Neuronal stem cell (in vitro differentiated cells): ENCODE results near the gene BNIP3.

Experiments used
- DNase-seq: peaks from one replicate; pipeline ENCODE4 v3.0.0-alpha.2; 2013; ENCODE audit warnings: low spot score
- H2AFZ ChIP-seq: one replicate; pipeline ENCODE4 v1.6.1; 2013; ENCODE audit warnings: mild to moderate bottlenecking, low read length, inconsistent platforms
- H2AK5ac ChIP-seq: 2 replicates; pipeline ENCODE4 v1.6.1; 2013; ENCODE audit warnings: low read depth, mild to moderate bottlenecking, inconsistent platforms, low read length, moderate library complexity, mixed read lengths
- H2BK120ac ChIP-seq: 2 replicates; pipeline ENCODE4 v1.6.1; 2013; ENCODE audit warnings: low read depth, mild to moderate bottlenecking, inconsistent platforms, low read length, moderate library complexity, mixed read lengths
- H2BK12ac ChIP-seq: one replicate; pipeline ENCODE4 v1.6.1; 2013; ENCODE audit warnings: low read length, inconsistent platforms
- H2BK15ac ChIP-seq: 2 replicates; pipeline ENCODE4 v1.6.1; 2013; ENCODE audit warnings: mild to moderate bottlenecking, low read length, inconsistent platforms, mixed read lengths
- H2BK5ac ChIP-seq: one replicate; pipeline ENCODE4 v1.6.1; 2013; ENCODE audit warnings: inconsistent platforms, mild to moderate bottlenecking, low read length, moderate library complexity
- H3K14ac ChIP-seq: one replicate; pipeline ENCODE4 v1.6.1; 2013; ENCODE audit warnings: low read length, inconsistent platforms
- H3K18ac ChIP-seq: 2 replicates; pipeline ENCODE4 v1.6.1; 2013; ENCODE audit warnings: low read length, inconsistent platforms
- H3K23ac ChIP-seq: 2 replicates; pipeline ENCODE4 v1.6.1; 2013; ENCODE audit warnings: low read depth, mild to moderate bottlenecking, mixed read lengths, low read length, inconsistent platforms; ENCODE audit not compliant: poor library complexity
- H3K27ac ChIP-seq: replicated peaks from 3 replicates; pipeline ENCODE4 v1.5.1; 2013; ENCODE audit warnings: low read length, inconsistent platforms
- H3K27me3 ChIP-seq, 3 experiments: 2 replicates each; pipeline ENCODE4 v1.6.1; 2013; ENCODE audit warnings: low read length in 3 of 3, mild to moderate bottlenecking in 2 of 3, inconsistent platforms in 1 of 3, low read depth in 1 of 3, mixed read lengths in 1 of 3, moderate library complexity in 1 of 3; ENCODE audit not compliant: control insufficient read depth in 3 of 3, insufficient read depth in 3 of 3
- H3K36me3 ChIP-seq, 2 donors: replicated peaks in 1 of 2; 2 replicates each; pipeline ENCODE4 v1.6.1; 2013; ENCODE audit warnings: low read length in 2 of 2; ENCODE audit not compliant: control insufficient read depth in 2 of 2, insufficient read depth in 2 of 2
- H3K4ac ChIP-seq: 2 replicates; pipeline ENCODE4 v1.6.1; 2013; ENCODE audit warnings: inconsistent platforms, mild to moderate bottlenecking, low read length, moderate library complexity
- H3K4me1 ChIP-seq, 2 donors: 1 replicate in 1 of 2; 2 replicates in 1 of 2; pipeline ENCODE4 v1.6.1; 2013; ENCODE audit warnings: low read length in 2 of 2, low read depth in 1 of 2; ENCODE audit not compliant: control insufficient read depth in 2 of 2, insufficient read depth in 1 of 2
- H3K4me2 ChIP-seq: one replicate; pipeline ENCODE4 v1.6.1; 2013; ENCODE audit warnings: mild to moderate bottlenecking, low read length, inconsistent platforms; ENCODE audit not compliant: insufficient read depth, poor library complexity, severe bottlenecking
- H3K4me3 ChIP-seq, 2 donors: 2 replicates each; pipeline ENCODE4 v1.5.1; 2013; ENCODE audit warnings: low read length in 2 of 2, mild to moderate bottlenecking in 2 of 2, inconsistent platforms in 1 of 2, moderate library complexity in 1 of 2
- H3K79me1 ChIP-seq: one replicate; pipeline ENCODE4 v1.6.1; 2013; ENCODE audit warnings: low read depth, mild to moderate bottlenecking, inconsistent platforms, low read length, moderate library complexity
- H3K9ac ChIP-seq: one replicate; pipeline ENCODE4 v1.6.1; 2013; ENCODE audit warnings: mild to moderate bottlenecking, low read depth, low read length, inconsistent platforms; ENCODE audit not compliant: poor library complexity
- H3K9me3 ChIP-seq, 2 donors: replicated peaks in 1 of 2; 2 replicates each; pipeline versions ENCODE3 to v1.6.1; 2013; ENCODE audit warnings: low read length in 2 of 2, mild to moderate bottlenecking in 2 of 2, inconsistent platforms in 1 of 2, low read depth in 1 of 2, mixed read lengths in 1 of 2, moderate library complexity in 1 of 2; ENCODE audit not compliant: control insufficient read depth in 2 of 2, insufficient read depth in 1 of 2
- H4K8ac ChIP-seq: one replicate; pipeline ENCODE4 v1.6.1; 2013; ENCODE audit warnings: low read depth, mild to moderate bottlenecking, inconsistent platforms, low read length, moderate library complexity
- H4K91ac ChIP-seq: one replicate; pipeline ENCODE4 v1.6.1; 2013; ENCODE audit warnings: low read length, low read depth, mild to moderate bottlenecking, inconsistent platforms; ENCODE audit not compliant: poor library complexity
- WGBS, 2 donors: extraction: QIAGEN DNeasy Blood & Tissue Kit; methylation state at CpG; one replicate each; pipeline ENCODE4 v1.1.7; 2013; ENCODE audit warnings: missing lambda C conversion rate in 2 of 2, mixed read lengths in 1 of 2; ENCODE audit not compliant: insufficient read length in 2 of 2, insufficient replicate concordance in 1 of 2; ENCODE audit errors: extremely low coverage in 2 of 2; 5-methylcytosine and 5-hydroxymethylcytosine counted together

The BNIP3 gene

DNA sequence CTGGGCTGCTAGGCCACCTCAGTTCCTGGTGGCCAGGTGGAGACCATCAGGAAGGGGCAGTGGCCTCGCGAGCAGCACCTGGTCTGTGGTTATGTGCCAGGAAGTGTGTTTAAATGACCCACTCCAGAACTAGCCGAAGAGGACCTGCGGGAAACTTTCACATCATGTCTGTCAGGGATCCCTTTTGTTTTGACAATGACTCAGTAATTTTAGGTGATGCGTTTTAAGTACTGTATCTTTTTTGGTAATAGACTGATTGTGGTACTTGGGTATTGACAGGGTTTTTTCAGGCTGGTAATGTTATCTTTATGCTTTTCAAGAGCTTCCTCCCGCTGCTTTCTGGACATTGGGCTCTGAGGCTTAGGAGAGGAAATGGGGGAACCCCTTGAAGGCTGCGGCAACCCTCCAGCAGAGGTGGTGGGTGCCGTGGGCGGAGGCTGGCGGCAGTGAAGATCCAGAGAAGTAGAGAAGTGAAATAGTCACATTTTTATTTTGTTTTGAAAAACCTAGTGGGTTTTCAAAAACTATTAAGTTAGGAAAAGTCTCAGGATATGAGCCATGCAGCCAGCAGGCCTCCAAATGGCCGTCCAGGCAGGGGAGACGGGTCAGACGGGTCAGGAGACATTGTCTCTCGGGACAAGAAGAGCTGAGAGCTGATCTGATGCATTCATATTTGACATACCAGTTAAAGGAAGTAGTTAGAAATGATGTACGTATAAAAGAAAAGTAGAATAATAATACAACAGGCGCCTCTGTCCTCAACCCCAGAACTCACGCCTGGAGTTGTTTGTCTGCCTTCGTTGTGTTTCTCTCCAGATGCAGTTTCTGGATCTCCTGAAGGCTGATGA, 53.3 kb downstream of the BNIP3 start:
- no peak for DNase-seq
- Histone ChIP-seq H3K9me3 (peaks cover 7 to 32% of the 10 kb centered on the region in 2 donors), H3K4ac (no peak overlapping the region), H2BK15ac (no peak overlapping the region), H3K14ac (no peak overlapping the region), H2BK5ac (no peak overlapping the region), H2BK120ac (no peak overlapping the region), H4K8ac (no peak overlapping the region), H3K27me3 (no peaks in the 10 kb centered on the region), H2BK12ac (no peak overlapping the region), H3K4me2 (no peak overlapping the region), H3K27ac (no peak overlapping the region), H3K79me1 (peaks cover 20% of the 10 kb centered on the region), H3K18ac (peak overlapping the region; percentile 21), H3K36me3 (peaks cover 3 to 6% of the 10 kb centered on the region in 2 donors), H2AFZ (no peak overlapping the region), H3K4me3 (no peak overlapping the region), H3K9ac (no peak overlapping the region), H4K91ac (no peak overlapping the region), H3K4me1 (peaks cover 4 to 11% of the 10 kb centered on the region in 2 donors), H2AK5ac (no peak overlapping the region), H3K23ac (no peak overlapping the region)
- no CpG with 5 or more reads among the region's 18 CpGs for whole genome bisulfite sequencing, 2 donors

DNA sequence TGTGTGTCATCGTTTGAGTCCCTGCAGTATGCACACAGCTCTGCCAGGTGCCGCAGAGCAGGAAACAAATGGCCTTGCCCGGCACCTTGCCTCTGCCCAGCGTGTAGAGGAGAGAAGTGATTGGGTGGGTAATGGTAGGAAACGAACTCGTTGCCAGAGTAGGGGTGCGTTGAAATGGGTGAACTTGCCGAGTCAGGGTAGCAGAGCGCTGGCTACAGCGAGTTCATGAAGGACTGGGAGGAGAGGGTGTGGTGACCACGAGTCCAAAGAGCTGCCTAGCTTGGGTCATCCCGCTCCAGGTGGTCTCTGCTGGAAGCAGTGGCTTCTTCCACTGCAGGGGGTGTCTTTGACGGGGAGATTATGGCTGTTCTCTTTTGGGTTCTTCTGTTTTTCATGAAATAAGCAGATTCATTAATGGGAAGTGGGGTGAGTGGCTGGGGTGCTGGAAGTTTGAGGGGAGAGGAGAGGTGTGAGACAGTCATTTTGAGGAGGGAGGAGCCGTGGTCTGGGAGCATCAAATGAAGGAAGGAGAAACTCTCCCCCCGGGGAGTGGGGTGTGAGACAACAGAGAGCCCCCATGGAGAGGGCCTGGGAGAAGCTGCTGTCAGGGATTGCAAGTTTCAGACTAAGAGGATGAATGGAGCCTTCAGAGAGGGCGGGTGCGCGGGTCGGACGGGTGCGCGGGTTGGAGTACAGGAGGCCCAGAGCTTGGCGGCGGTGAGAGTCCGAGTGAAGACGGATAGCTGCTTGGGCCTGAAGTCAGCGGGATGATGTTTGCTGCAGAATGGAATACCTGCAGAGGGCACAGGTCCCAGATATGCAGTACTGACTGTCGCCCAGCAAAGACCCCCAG, 54.8 kb downstream of the BNIP3 start:
- Histone ChIP-seq H2BK15ac (no peak overlapping the region), H2AK5ac (no peak overlapping the region), H3K79me1 (peaks cover 15% of the 10 kb centered on the region), H3K27ac (no peak overlapping the region), H3K36me3 (peaks cover 3 to 6% of the 10 kb centered on the region in 2 donors), H3K27me3 (no peaks in the 10 kb centered on the region), H4K91ac (no peak overlapping the region), H3K4me2 (no peak overlapping the region), H2BK120ac (no peak overlapping the region), H3K14ac (no peak overlapping the region), H3K9me3 (peaks cover 5 to 27% of the 10 kb centered on the region in 2 donors), H3K4me1 (peaks cover 4 to 11% of the 10 kb centered on the region in 2 donors), H3K18ac (no peak overlapping the region), H4K8ac (no peak overlapping the region), H3K4me3 (no peak overlapping the region), H3K4ac (no peak overlapping the region), H3K9ac (no peak overlapping the region), H2BK5ac (no peak overlapping the region), H2AFZ (no peak overlapping the region), H2BK12ac (no peak overlapping the region), H3K23ac (no peak overlapping the region)
- DNase-seq, result no peak
- no CpG with 5 or more reads among the region's 28 CpGs for WGBS, 2 donors

DNA sequence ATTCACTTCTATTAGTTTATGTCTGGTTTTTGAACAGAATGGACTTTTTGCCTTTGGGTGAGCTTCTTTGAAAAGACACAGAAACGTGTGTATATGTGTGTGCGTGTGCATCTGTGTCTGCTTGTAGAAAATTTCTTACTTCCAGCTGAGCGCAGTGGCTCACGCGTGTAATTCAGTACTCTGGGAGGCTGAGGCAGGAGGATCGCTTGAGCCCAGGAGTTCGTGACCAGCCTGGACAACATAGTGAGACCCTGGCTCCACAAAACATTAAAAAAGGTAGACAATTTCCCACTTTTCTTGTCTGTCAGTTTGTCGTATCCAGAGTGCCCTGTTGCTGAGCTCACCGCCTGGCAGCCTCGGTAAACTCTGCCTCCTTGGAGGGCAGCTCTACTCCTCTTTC, 55.5 kb downstream of the BNIP3 start:
- Histone ChIP-seq H2BK120ac (no peak overlapping the region), H3K14ac (no peak overlapping the region), H3K27me3 (no peaks in the 10 kb centered on the region), H2AFZ (no peak overlapping the region), H2BK5ac (no peak overlapping the region), H3K79me1 (peaks cover 12% of the 10 kb centered on the region), H3K9ac (no peak overlapping the region), H2BK12ac (no peak overlapping the region), H3K4me2 (no peak overlapping the region), H2AK5ac (no peak overlapping the region), H4K91ac (no peak overlapping the region), H3K4me1 (peaks cover 7 to 16% of the 10 kb centered on the region in 2 donors), H3K4me3 (no peak overlapping the region), H3K4ac (no peak overlapping the region), H3K23ac (no peak overlapping the region), H3K27ac (no peak overlapping the region), H4K8ac (no peak overlapping the region), H3K36me3 (peaks cover 3 to 6% of the 10 kb centered on the region in 2 donors), H3K9me3 (peaks cover 5 to 26% of the 10 kb centered on the region in 2 donors), H2BK15ac (no peak overlapping the region), H3K18ac (no peak overlapping the region)
- no CpG with 5 or more reads among the region's 10 CpGs for WGBS, 2 donors
- DNase-seq, result no peak

DNA sequence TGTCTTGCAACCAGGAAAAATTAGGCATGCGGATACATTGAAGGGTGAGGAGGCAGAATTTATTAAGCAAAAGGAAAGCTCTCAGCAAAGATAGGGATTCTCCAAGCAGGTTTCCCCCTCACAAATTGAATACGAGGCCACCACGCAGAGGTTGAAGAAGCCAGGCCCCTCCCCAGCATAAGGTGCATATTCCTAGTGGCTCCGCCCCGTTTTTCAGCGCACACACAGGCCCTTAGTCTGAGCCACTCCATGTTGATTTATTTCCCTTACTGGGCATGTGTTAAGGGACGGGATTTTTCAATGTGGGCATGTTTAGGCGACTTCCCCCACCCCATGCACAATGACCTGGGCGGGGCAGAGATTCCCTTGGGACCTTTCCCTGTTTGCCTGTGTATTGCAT, 56.0 kb downstream of the BNIP3 start:
- Histone ChIP-seq H3K4me2 (no peak overlapping the region), H3K79me1 (peaks cover 10% of the 10 kb centered on the region), H3K23ac (no peak overlapping the region), H3K27ac (no peak overlapping the region), H3K4me3 (no peak overlapping the region), H3K14ac (no peak overlapping the region), H3K27me3 (no peaks in the 10 kb centered on the region), H2AK5ac (no peak overlapping the region), H3K18ac (no peak overlapping the region), H3K4ac (no peak overlapping the region), H3K9ac (no peak overlapping the region), H3K36me3 (peaks cover 3 to 6% of the 10 kb centered on the region in 2 donors), H2BK120ac (no peak overlapping the region), H2BK15ac (no peak overlapping the region), H2BK5ac (no peak overlapping the region), H4K91ac (no peak overlapping the region), H2BK12ac (no peak overlapping the region), H2AFZ (no peak overlapping the region), H3K4me1 (peaks cover 11 to 19% of the 10 kb centered on the region in 2 donors), H3K9me3 (peaks cover 5 to 26% of the 10 kb centered on the region in 2 donors), H4K8ac (no peak overlapping the region)
- DNase-seq, result no peak
- WGBS, 2 donors, result no CpG with 5 or more reads among the region's 9 CpGs
